Central memory CD8-positive, alpha-beta T cell (primary cell): Measurements from ENCODE around the gene TTC33.
A peak's percentile ranks its signal among the peaks of the same experiment; 100 is the strongest.
"Not testable (repeated sequence)": the region's sequence is repeated elsewhere in the genome, so short reads cannot be mapped to it uniquely, and the experiment has no call there.

Experiments used
- ATAC-seq: fragments of 150-1000 bp; cut with Tn5 transposase; replicated peaks from 2 replicates; pipeline ENCODE4 v1.10.0; 2022; ENCODE audit warnings: mild to moderate bottlenecking, moderate FRiP score, moderate number of reproducible peaks; ENCODE audit not compliant: poor library complexity, severe bottlenecking; ENCODE audit errors: extremely low read depth
- DNase-seq, 2 donors: peaks; one replicate each; pipeline ENCODE4 v3.0.0; 2021; ENCODE audit warnings: low spot score in 2 of 2
- H3K27ac Mint-ChIP-seq: one replicate; pipeline ENCODE4 v1.8.0; 2022; ENCODE audit warnings: low read depth, mild to moderate bottlenecking, moderate library complexity, mixed read lengths
- H3K27me3 Mint-ChIP-seq: one replicate; pipeline ENCODE4 v1.8.0; 2022; ENCODE audit warnings: mixed read lengths
- H3K36me3 Mint-ChIP-seq: one replicate; pipeline ENCODE4 v1.8.0; 2022; ENCODE audit warnings: mild to moderate bottlenecking, moderate library complexity, mixed read lengths; ENCODE audit not compliant: insufficient read depth
- H3K4me1 Mint-ChIP-seq: one replicate; pipeline ENCODE4 v1.8.0; 2022; ENCODE audit warnings: mixed read lengths
- H3K4me3 Mint-ChIP-seq: one replicate; pipeline ENCODE4 v1.8.0; 2022; ENCODE audit warnings: mild to moderate bottlenecking, moderate library complexity, mixed read lengths
- H3K9me3 Mint-ChIP-seq: one replicate; pipeline ENCODE4 v1.8.0; 2022; ENCODE audit warnings: mixed read lengths

Gene TTC33

DNA sequence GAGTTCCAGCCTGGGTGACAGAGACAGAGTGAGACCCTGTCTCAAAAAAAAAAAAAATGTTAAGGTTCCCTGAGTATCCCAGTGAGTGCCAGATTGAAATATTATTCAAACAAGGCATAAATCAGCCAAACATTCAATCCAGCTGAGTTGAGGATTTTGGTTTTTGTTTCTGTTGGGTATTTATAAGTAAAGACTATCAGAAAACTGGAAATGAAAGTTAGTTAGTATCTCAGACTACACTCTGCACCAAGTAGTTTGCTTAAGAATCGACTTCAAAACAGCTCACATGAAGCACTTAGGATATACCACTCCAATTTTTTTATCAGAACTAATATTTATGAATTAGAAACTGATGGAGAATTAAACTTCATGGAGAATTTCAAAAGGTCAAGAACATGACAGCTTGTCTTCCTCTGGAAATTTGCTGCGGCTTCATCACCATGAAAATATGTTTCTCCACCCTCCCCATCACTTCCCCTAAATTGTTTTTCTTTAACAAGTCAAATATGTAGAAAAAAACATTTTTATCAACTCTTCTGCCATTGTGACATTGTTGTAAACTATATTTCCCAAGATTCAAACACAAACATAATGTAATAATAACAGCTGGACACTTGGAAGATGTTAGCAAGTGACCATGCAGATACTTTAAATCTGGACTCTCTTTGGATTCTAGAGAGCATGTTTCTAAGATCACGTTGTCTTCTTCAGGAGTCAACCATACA, 186.1 kb downstream of the TTC33 start:
- DNase-seq, result no peak
- Mint-ChIP-seq H3K9me3 (no peaks in the 10 kb centered on the region), H3K27me3 (no peaks in the 10 kb centered on the region), H3K36me3 (no peaks in the 10 kb centered on the region), H3K27ac (no peak overlapping the region), H3K4me3 (no peak overlapping the region), H3K4me1 (no peaks in the 10 kb centered on the region)
- no peak for ATAC-seq

DNA sequence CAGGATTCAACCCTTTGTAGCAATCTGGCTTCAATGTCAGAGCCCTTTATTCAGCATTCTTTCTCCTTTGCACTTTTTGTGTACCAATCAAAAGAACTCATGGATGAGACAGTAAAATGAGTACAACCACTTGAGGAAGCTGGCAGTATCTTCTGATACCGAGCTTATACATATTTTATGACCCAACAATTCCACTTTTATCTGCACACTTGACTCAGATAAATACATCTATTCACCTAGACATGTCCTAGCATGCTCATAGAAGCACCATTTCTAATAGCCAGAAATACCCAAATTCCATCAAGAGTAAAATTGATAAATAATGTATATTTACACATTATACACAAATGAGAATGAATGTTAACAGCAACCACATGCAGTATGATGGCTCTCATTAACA, 187.2 kb downstream of the TTC33 start:
- no peak for DNase-seq
- Mint-ChIP-seq H3K27ac (no peak overlapping the region), H3K4me1 (no peaks in the 10 kb centered on the region), H3K27me3 (no peaks in the 10 kb centered on the region), H3K36me3 (peaks cover 2% of the 10 kb centered on the region), H3K4me3 (no peak overlapping the region), H3K9me3 (no peaks in the 10 kb centered on the region)
- no peak for ATAC-seq

DNA sequence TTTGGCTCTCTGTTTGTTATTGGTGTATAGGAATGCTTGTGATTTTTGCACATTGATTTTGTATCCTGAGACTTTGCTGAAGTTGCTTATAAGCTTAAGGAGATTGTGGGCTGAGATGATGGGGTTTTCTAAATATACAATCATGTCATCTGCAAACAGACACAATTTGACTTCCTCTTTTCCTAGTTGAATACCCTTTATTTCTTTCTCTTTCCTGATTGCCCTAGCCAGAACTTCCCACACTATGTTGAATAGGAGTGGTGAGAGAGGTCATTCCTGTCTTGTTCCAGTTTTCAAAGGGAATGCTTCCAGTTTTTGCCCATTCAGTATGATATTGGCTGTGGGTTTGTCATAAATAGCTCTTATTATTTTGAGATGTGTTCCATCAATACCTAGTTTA, 192.6 kb downstream of the TTC33 start:
- not testable (repeated sequence) for DNase-seq, H3K27me3 Mint-ChIP-seq, H3K4me1 Mint-ChIP-seq, ATAC-seq, H3K27ac Mint-ChIP-seq, H3K36me3 Mint-ChIP-seq, H3K4me3 Mint-ChIP-seq, H3K9me3 Mint-ChIP-seq

DNA sequence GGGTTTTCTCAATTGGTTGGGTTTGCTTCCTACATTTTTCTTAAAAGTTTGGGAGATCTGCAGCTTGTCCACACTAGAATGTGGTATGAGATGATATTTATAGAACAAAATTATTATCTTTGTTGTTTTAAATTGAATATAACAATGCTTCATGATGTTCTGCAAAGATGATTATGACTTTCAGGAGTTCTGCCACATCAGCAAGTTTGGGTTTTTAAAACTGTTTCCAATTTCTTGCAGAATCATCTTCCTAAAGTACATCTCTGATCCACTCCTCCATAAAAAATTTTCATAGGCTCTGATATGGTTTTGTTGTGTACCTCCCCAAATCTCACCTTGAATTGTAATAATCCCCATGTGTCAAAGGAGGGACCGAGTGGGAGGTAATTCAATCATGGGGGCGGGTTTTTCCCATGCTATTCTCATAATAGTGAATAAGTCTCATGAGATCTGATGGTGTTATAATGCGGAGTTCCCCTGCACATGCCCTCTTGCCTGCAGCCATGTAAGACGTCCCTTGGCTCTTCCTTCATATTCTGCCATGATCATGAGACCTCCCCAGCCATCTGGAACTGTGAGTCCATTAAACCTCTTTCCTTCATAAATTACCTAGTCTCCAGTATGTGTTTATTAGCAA, 195.2 kb downstream of the TTC33 start:
- peaks cover 2% of the 10 kb centered on the region for H3K36me3 Mint-ChIP-seq
- no peaks in the 10 kb centered on the region for H3K4me1 Mint-ChIP-seq
- no peak overlapping the region for H3K27ac Mint-ChIP-seq
- no peak overlapping the region for H3K4me3 Mint-ChIP-seq
- no peaks in the 10 kb centered on the region for H3K27me3 Mint-ChIP-seq
- H3K9me3 Mint-ChIP-seq, result no peaks in the 10 kb centered on the region
- DNase-seq, result no peak
- no peak for ATAC-seq

DNA sequence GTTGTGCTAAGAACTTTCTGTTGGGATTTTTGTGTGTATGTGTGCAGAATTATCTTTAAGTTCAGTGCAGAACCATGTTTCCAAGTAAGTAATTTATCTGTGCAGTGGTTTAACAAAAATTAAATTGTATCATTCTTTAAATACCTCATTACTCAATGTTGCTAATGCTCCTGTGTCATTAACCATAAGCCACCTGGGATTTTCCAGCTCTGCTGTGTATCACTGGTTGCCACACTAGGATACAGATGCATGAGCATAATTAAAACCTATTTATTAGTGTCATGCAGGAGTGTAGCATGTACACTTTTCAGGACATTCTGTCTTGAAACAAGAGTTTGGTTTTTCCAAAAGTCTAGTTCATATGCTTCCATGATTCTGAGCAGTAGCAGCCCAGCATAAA, 196.5 kb downstream of the TTC33 start:
- Mint-ChIP-seq H3K4me3 (no peak overlapping the region), H3K27ac (no peak overlapping the region), H3K36me3 (no peaks in the 10 kb centered on the region), H3K27me3 (no peaks in the 10 kb centered on the region), H3K4me1 (no peaks in the 10 kb centered on the region), H3K9me3 (no peaks in the 10 kb centered on the region)
- ATAC-seq (no peak), DNase-seq (no peak)

- no peak for DNase-seq
- no peak for ATAC-seq
- no peaks in the 10 kb centered on the region for H3K9me3 Mint-ChIP-seq
- H3K4me1 Mint-ChIP-seq, result peaks cover 6% of the 10 kb centered on the region
- no peaks in the 10 kb centered on the region for H3K27me3 Mint-ChIP-seq
- H3K36me3 Mint-ChIP-seq, result no peaks in the 10 kb centered on the region
- no peak overlapping the region for H3K4me3 Mint-ChIP-seq
- no peak overlapping the region for H3K27ac Mint-ChIP-seq
Measured at GRCh38 chr5:40557501-40557900, 198.3 kb downstream of the TTC33 start.

GRCh38 chr5:40556811-40557210, 198.9 kb downstream of the TTC33 start:
- Mint-ChIP-seq H3K9me3 (no peaks in the 10 kb centered on the region), H3K4me3 (no peak overlapping the region), H3K36me3 (no peaks in the 10 kb centered on the region), H3K27ac (no peak overlapping the region), H3K27me3 (no peaks in the 10 kb centered on the region), H3K4me1 (peaks cover 6% of the 10 kb centered on the region)
- DNase-seq, result no peak
- ATAC-seq, result no peak

- no peak for ATAC-seq
Measured at GRCh38 chr5:40555886-40556285, 199.9 kb downstream of the TTC33 start.

GRCh38 chr5:40554813-40555212, 200.9 kb downstream of the TTC33 start:
- no peak overlapping the region for H3K4me3 Mint-ChIP-seq
- DNase-seq, result no peak
- H3K27ac Mint-ChIP-seq, result no peak overlapping the region
- no peaks in the 10 kb centered on the region for H3K27me3 Mint-ChIP-seq
- H3K4me1 Mint-ChIP-seq, result peaks cover 6% of the 10 kb centered on the region
- ATAC-seq, result no peak
- no peaks in the 10 kb centered on the region for H3K36me3 Mint-ChIP-seq
- H3K9me3 Mint-ChIP-seq, result no peaks in the 10 kb centered on the region

More at GRCh38 chr5:40555886-40556285, 199.9 kb downstream of the TTC33 start:
- Mint-ChIP-seq H3K4me1 (peaks cover 6% of the 10 kb centered on the region), H3K36me3 (no peaks in the 10 kb centered on the region), H3K9me3 (no peaks in the 10 kb centered on the region), H3K27me3 (no peaks in the 10 kb centered on the region), H3K27ac (peak overlapping the region; percentile 3), H3K4me3 (no peak overlapping the region)
- DNase-seq, result no peak

DNA sequence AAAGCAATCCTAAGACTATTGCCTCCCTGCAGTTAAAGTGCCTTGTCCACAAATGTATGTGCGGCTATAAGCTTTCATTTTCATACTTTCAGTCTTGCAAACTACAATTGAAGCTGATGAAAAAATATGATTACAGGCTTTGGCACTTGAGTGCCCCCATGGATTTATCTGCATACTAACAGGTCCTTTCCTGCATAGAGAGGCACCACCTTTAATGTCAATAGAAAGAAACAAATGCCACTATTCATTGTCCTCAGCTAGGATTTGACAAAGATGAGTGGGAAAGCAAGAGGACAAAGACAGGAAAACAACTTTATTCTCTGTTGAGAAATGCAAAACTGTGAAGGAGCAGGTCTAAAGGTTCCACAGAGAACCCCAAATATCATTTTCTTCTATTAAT, 201.7 kb downstream of the TTC33 start:
- DNase-seq (no peak), ATAC-seq (no peak)
- H3K27ac Mint-ChIP-seq, result no peak overlapping the region
- no peaks in the 10 kb centered on the region for H3K9me3 Mint-ChIP-seq
- no peak overlapping the region for H3K4me3 Mint-ChIP-seq
- no peaks in the 10 kb centered on the region for H3K27me3 Mint-ChIP-seq
- H3K36me3 Mint-ChIP-seq, result no peaks in the 10 kb centered on the region
- peaks cover 6% of the 10 kb centered on the region for H3K4me1 Mint-ChIP-seq

- H3K27ac Mint-ChIP-seq, result no peak overlapping the region
- H3K4me1 Mint-ChIP-seq, result peaks cover 6% of the 10 kb centered on the region
- DNase-seq (no peak), ATAC-seq (no peak)
- no peak overlapping the region for H3K4me3 Mint-ChIP-seq
- H3K27me3 Mint-ChIP-seq, result no peaks in the 10 kb centered on the region
- H3K9me3 Mint-ChIP-seq, result no peaks in the 10 kb centered on the region
- no peaks in the 10 kb centered on the region for H3K36me3 Mint-ChIP-seq
Measured at GRCh38 chr5:40552981-40553380, 202.8 kb downstream of the TTC33 start.

DNA sequence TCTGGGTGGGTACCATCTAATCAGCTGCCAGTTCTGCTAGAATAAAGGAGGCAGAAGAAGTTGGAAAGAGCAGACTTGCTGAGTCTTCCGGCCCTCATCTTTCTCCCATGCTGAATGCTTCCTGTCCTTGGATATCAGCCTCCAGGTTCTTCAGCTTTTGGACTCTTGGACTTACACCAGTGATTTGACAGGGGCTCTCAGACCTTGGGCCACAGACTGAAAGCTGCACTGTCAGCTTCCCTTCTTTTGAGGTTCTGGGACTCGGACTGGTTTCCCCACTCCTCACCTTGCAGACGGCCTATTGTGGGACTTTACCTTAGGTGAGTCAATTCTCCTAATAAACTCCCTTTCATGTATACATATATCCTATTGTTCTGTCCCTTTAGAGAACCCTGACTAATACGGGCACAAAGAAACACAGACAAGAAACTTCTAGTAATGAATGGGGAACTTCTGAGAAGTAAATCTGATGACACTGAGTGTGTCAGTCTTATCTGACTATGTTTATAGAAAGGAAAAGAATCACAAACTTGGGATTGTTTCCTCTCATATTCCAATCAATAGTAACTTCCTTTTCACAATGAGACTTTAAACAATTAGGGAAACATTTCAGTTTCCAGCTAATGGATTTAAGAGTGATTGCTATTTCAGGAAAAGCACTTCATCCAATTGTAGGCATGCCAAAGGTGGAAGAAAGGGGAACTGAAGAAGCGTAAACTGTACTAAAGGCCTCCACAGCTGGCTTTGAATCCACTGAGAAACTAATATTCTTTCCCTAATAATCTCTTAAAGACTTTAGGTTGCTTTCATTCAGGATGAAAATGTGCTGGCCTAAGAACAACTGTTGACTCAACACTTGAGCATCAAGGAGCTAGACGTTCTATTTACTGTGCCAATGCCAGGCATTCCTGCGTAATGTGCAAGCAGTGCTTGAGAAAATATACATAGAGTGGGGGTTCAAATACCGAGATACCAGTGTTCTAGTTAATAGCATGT, 204.0 kb downstream of the TTC33 start:
- Mint-ChIP-seq H3K36me3 (no peaks in the 10 kb centered on the region), H3K4me1 (peaks cover 6% of the 10 kb centered on the region), H3K27ac (no peak overlapping the region), H3K27me3 (no peaks in the 10 kb centered on the region), H3K9me3 (no peaks in the 10 kb centered on the region), H3K4me3 (no peak overlapping the region)
- ATAC-seq (no peak), DNase-seq (no peak)
